Gastroesophageal sphincter (tissue), 3 donors: ENCODE measurements around the gene RNF180.

ENCODE experiments used
- CTCF ChIP-seq, 4 experiments: fragments of 200-600 bp in 2 of 4; fragments of 450-650 bp in 2 of 4; sonication (generic) in 1 of 4; IDR thresholded peaks; one replicate each; pipeline ENCODE4 v1.5.1; 2017 to 2019; ENCODE audit warnings: antibody characterized with exemption in 4 of 4, mild to moderate bottlenecking in 2 of 4, moderate library complexity in 2 of 4
- EP300 ChIP-seq: sonication (generic); formaldehyde crosslinking; IDR thresholded peaks from one replicate; pipeline ENCODE4 v1.6.1; 2017; ENCODE audit warnings: antibody characterized with exemption, mild to moderate bottlenecking
- POLR2A ChIP-seq, 2 donors: fragments of 450-650 bp; IDR thresholded peaks; one replicate each; pipeline ENCODE4 v1.6.1; 2017; ENCODE audit warnings: antibody characterized with exemption in 2 of 2, mild to moderate bottlenecking in 2 of 2, moderate library complexity in 1 of 2
- POLR2AphosphoS5 ChIP-seq: sonication (generic); formaldehyde crosslinking; IDR thresholded peaks from one replicate; pipeline ENCODE4 v1.6.1; 2017; ENCODE audit warnings: antibody characterized with exemption

- no peak for TF ChIP-seq POLR2A (IDR thresholded peaks at IDR 0.05)
- no peak for TF ChIP-seq CTCF (IDR thresholded peaks at IDR 0.05)
- TF ChIP-seq POLR2AphosphoS5, result no peak
- no peak for TF ChIP-seq EP300
These were observed 18.3 kb downstream of the RNF180 start for GRCh38 chr5:64183956-64184355.
